ENCODE measurements around the gene SLC6A19. TPM values are rescaled to one million over a fixed set of nuclear protein-coding genes. Genes with fewer than 3 reads are reported as not detected.

The SLC6A19 gene
- polyA plus RNA-seq, 3 donors: not detected

- WGBS (ENCODE audit: insufficient coverage): 96% methylated on average over 18 of the region's 18 CpGs
- H3K36me3 ChIP-seq (replicated peaks in 1 of 2; ENCODE audit: control insufficient read depth in 1 of 2, insufficient read depth in 2 of 2, low read length in 2 of 2): no peaks in the 10 kb centered on the region
- no peak overlapping the region for H3K4me2 ChIP-seq (replicated peaks; ENCODE audit: extremely low read depth, low read length, poor library complexity, severe bottlenecking)
- no peak for TF ChIP-seq CTCF (IDR thresholded peaks at IDR 0.05)
- Mint-ChIP-seq H3K4me3 (no peak overlapping the region), H3K27me3 (ENCODE audit: low read depth in 3 of 3) (no peaks in the 10 kb centered on the region), H3K27ac (no peak overlapping the region), H3K9me3 (peaks cover 26 to 49% (median 34%) of the 10 kb centered on the region in 7 donors), H3K4me1 (no peaks in the 10 kb centered on the region), H3K36me3 (no peaks in the 10 kb centered on the region)
- no peaks in the 10 kb centered on the region for H3K79me2 ChIP-seq (ENCODE audit: insufficient read depth, low read length)
- intact Hi-C loops (cut with micrococcal nuclease): no loop called here
- H3K27ac ChIP-seq (ENCODE audit: low read depth in 1 of 2, low read length in 2 of 2): no peak overlapping the region
- no peak for DNase-seq
- H3K4me1 ChIP-seq (ENCODE audit: control insufficient read depth in 1 of 2, insufficient read depth in 2 of 2, low read length in 2 of 2): no peaks in the 10 kb centered on the region
- H2AFZ ChIP-seq (ENCODE audit: insufficient read depth, low read depth, low read length, poor library complexity, severe bottlenecking): no peak overlapping the region
- H3K27me3 ChIP-seq (ENCODE audit: control insufficient read depth in 2 of 2, insufficient read depth in 2 of 2, low read length in 2 of 2): no peaks in the 10 kb centered on the region
- no peaks in the 10 kb centered on the region for H4K20me1 ChIP-seq (ENCODE audit: insufficient read depth, low read length)
- peaks cover 23 to 50% of the 10 kb centered on the region in 2 donors for H3K9me3 ChIP-seq (replicated peaks in 1 of 2; ENCODE audit: control insufficient read depth in 1 of 2, insufficient read depth in 1 of 2, low read length in 2 of 2)
- no peak overlapping the region for H3K9ac ChIP-seq (ENCODE audit: insufficient read depth, low read length, poor library complexity, severe bottlenecking)
- H3K4me3 ChIP-seq (replicated peaks in 1 of 3; ENCODE audit: low read depth in 2 of 3, low read length in 3 of 3): no peak overlapping the region
Measured at GRCh38 chr5:1264211-1264610, 62.8 kb downstream of the SLC6A19 start.

DNA sequence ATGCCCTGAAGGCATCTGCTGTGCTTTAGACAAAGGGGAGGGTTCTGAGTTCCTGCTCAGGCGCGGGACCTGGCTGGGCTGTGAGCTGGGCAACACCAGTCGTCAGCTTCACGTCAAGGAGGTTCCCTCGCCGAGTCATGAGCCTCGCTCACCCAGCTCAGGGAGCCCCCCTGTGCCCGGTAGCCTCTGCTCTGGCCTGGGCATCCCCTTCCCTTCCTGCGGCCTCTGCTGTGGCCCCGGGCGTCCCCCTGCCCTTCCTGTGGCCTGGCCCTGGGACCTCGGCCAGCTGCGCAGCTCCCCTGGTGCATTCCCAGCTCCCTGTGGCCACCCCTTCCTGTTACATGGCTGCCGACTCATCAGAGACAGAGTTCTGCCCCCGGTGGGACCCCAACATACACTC is 63.6 kb downstream of the SLC6A19 start:
- intact Hi-C loops (cut with micrococcal nuclease): no loop called here
- Histone ChIP-seq H3K9me3 (replicated peaks in 1 of 2; ENCODE audit: control insufficient read depth in 1 of 2, insufficient read depth in 1 of 2, low read length in 2 of 2) (peaks cover 23 to 50% of the 10 kb centered on the region in 2 donors), H3K4me3 (replicated peaks in 1 of 3; ENCODE audit: low read depth in 2 of 3, low read length in 3 of 3) (no peak overlapping the region), H3K9ac (ENCODE audit: insufficient read depth, low read length, poor library complexity, severe bottlenecking) (no peak overlapping the region), H3K27ac (ENCODE audit: low read depth in 1 of 2, low read length in 2 of 2) (no peak overlapping the region), H3K27me3 (ENCODE audit: control insufficient read depth in 2 of 2, insufficient read depth in 2 of 2, low read length in 2 of 2) (no peaks in the 10 kb centered on the region), H2AFZ (ENCODE audit: insufficient read depth, low read depth, low read length, poor library complexity, severe bottlenecking) (no peak overlapping the region), H3K4me2 (replicated peaks; ENCODE audit: extremely low read depth, low read length, poor library complexity, severe bottlenecking) (no peak overlapping the region), H3K79me2 (ENCODE audit: insufficient read depth, low read length) (no peaks in the 10 kb centered on the region), H3K4me1 (ENCODE audit: control insufficient read depth in 1 of 2, insufficient read depth in 2 of 2, low read length in 2 of 2) (no peaks in the 10 kb centered on the region), H4K20me1 (ENCODE audit: insufficient read depth, low read length) (no peaks in the 10 kb centered on the region), H3K36me3 (replicated peaks in 1 of 2; ENCODE audit: control insufficient read depth in 1 of 2, insufficient read depth in 2 of 2, low read length in 2 of 2) (no peaks in the 10 kb centered on the region)
- no peak for TF ChIP-seq CTCF (IDR thresholded peaks at IDR 0.05)
- Mint-ChIP-seq H3K36me3 (no peaks in the 10 kb centered on the region), H3K9me3 (peaks cover 26 to 49% (median 34%) of the 10 kb centered on the region in 7 donors), H3K27ac (no peak overlapping the region), H3K4me1 (no peaks in the 10 kb centered on the region), H3K27me3 (ENCODE audit: low read depth in 3 of 3) (peaks cover 0 to 2% (median 0%) of the 10 kb centered on the region in 3 donors), H3K4me3 (no peak overlapping the region)
- 92% methylated on average over 15 of the region's 15 CpGs for WGBS (ENCODE audit: insufficient coverage)
- DNase-seq: no peak

All from CD14-positive monocyte (primary cell).